Hepatocyte (in vitro differentiated cells): Measurements from ENCODE around the gene DBF4B.

ENCODE experiments used
- EZH2 ChIP-seq: fragments of 200-600 bp; sonication (generic); IDR thresholded peaks from 2 replicates; pipeline ENCODE4 v1.6.1; 2016; ENCODE audit warnings: antibody characterized with exemption, mild to moderate bottlenecking, borderline replicate concordance
- EZH2phosphoT487 ChIP-seq: fragments of 200-600 bp; sonication (generic); IDR thresholded peaks from one replicate; pipeline ENCODE4 v1.6.1; 2018; ENCODE audit warnings: antibody characterized with exemption, mild to moderate bottlenecking, low read depth, moderate library complexity; ENCODE audit not compliant: unreplicated experiment, severe bottlenecking
- TF ChIP-seq, protein P1 (sequence below): fragments of 200-600 bp; sonication (generic); IDR thresholded peaks from 2 replicates; pipeline ENCODE4 v1.5.1; 2016; ENCODE audit warnings: antibody characterized with exemption, mild to moderate bottlenecking; ENCODE audit not compliant: poor library complexity

DNA sequence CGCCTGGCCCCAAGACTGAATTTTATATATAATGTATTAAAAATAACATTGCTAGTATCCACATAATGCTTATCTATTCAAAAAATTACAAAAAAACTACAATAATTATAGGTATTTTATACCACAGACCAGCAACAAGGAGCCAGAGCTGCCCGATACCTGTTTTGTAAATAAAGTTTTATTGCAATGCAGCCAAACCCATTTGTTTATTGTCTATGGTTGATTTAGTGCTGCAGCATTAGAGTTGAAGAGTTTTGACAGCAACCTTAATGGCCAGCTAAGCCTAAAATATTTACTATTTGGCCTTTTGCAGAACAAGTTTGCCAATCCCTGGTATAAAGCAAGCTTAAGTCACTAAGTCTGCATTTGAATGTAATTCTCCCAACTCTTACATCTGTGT, 46.6 kb upstream of the DBF4B start:
- TF ChIP-seq, protein P1, sequence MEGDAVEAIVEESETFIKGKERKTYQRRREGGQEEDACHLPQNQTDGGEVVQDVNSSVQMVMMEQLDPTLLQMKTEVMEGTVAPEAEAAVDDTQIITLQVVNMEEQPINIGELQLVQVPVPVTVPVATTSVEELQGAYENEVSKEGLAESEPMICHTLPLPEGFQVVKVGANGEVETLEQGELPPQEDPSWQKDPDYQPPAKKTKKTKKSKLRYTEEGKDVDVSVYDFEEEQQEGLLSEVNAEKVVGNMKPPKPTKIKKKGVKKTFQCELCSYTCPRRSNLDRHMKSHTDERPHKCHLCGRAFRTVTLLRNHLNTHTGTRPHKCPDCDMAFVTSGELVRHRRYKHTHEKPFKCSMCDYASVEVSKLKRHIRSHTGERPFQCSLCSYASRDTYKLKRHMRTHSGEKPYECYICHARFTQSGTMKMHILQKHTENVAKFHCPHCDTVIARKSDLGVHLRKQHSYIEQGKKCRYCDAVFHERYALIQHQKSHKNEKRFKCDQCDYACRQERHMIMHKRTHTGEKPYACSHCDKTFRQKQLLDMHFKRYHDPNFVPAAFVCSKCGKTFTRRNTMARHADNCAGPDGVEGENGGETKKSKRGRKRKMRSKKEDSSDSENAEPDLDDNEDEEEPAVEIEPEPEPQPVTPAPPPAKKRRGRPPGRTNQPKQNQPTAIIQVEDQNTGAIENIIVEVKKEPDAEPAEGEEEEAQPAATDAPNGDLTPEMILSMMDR: no peak
- TF ChIP-seq EZH2phosphoT487: no peak
- no peak for TF ChIP-seq EZH2
